T-helper 2 cell treated with Interferon-gamma antibody and Interleukin-4, amounts not matched to agents 5 μg/mL and 100 μg/mL, for 36 hours (primary cell): ENCODE data around the gene APP.

Source experiments
- DNase-seq: peaks from one replicate; pipeline ENCODE4 v3.0.0; 2021; ENCODE audit warnings: low spot score
- H3K27ac Mint-ChIP-seq: one replicate; pipeline ENCODE4 v1.8.0; 2021; ENCODE audit warnings: mild to moderate bottlenecking, mixed read lengths
- H3K27me3 Mint-ChIP-seq: one replicate; pipeline ENCODE4 v1.8.0; 2021; ENCODE audit warnings: low read depth, mixed read lengths
- H3K36me3 Mint-ChIP-seq: one replicate; pipeline ENCODE4 v1.8.0; 2021; ENCODE audit warnings: low read depth, mixed read lengths
- H3K4me1 Mint-ChIP-seq: one replicate; pipeline ENCODE4 v1.8.0; 2021; ENCODE audit warnings: low read depth, mixed read lengths
- H3K4me3 Mint-ChIP-seq: one replicate; pipeline ENCODE4 v1.8.0; 2022; ENCODE audit warnings: mild to moderate bottlenecking, moderate library complexity, mixed read lengths
- H3K9me3 Mint-ChIP-seq: one replicate; pipeline ENCODE4 v1.8.0; 2021; ENCODE audit warnings: mixed read lengths

The APP gene

DNA sequence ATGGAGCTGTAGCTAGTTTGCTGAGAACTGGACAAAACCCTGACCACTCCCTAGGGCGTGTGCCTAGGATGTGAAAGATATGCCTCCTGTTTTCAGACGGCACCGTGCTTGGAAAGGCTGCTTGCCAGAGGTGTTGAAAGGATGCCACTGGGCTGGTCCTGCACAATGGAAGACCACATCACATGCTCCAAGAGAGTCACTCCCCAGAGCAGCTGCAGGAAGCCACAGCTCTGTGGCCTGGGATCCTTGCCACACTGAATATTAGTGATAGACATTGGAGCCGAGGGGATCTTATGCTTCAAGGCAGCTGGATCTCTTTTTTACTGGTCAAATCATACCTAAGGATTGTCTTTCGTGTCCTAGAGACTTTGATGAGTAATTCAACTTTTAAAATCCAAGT, 6.6 kb upstream of the APP start:
- Mint-ChIP-seq H3K27ac (no peak overlapping the region), H3K27me3 (peaks cover 4% of the 10 kb centered on the region), H3K4me3 (no peak overlapping the region), H3K9me3 (no peaks in the 10 kb centered on the region), H3K4me1 (no peaks in the 10 kb centered on the region), H3K36me3 (no peaks in the 10 kb centered on the region)
- DNase-seq = no peak

DNA sequence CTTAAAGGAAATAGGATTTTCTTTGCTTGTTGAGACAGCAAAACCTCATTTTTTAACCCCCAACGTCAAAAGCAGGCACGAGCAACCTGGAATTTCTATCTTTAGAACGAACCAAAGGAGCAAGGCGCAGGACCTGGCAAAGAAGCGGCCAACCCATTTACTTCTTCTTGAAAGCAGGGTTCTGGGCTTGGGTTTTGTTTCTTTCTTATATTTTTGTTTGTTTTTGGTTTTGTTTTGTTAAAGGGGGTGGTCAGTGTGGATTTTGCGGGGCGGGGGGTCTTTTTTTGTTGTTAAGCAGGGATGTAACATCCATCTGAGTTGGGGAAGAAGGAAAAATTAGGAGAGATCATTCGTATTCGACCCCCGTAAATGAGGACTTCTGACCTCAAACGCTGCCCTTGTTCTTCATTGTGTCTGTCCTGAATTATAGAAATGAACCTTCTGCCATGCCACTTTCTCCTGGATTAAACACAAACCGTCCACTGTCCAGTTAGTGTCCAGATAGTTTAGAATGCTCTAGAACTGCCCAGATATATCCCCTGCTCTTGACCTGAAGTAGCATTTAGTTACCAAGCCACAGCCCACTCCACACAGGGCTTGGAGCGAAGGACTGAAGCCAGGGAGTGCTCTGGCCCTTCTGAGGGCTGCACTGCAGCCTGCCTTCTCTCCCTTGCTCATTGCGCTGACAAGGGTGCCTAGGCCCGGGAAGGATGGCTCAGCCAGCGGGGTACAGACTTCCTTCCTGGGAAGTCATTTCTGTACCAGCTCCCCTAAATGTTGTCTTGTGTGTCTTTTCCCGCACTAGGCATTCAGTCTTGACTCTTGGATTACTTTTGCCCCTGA, 909 bp upstream of the APP start:
- Mint-ChIP-seq H3K36me3 (peaks cover 3% of the 10 kb centered on the region), H3K9me3 (no peaks in the 10 kb centered on the region), H3K27ac (no peak overlapping the region), H3K4me1 (peaks cover 17% of the 10 kb centered on the region), H3K4me3 (peak overlapping the region; percentile 86), H3K27me3 (peaks cover 2% of the 10 kb centered on the region)
- DNase-seq = no peak

DNA sequence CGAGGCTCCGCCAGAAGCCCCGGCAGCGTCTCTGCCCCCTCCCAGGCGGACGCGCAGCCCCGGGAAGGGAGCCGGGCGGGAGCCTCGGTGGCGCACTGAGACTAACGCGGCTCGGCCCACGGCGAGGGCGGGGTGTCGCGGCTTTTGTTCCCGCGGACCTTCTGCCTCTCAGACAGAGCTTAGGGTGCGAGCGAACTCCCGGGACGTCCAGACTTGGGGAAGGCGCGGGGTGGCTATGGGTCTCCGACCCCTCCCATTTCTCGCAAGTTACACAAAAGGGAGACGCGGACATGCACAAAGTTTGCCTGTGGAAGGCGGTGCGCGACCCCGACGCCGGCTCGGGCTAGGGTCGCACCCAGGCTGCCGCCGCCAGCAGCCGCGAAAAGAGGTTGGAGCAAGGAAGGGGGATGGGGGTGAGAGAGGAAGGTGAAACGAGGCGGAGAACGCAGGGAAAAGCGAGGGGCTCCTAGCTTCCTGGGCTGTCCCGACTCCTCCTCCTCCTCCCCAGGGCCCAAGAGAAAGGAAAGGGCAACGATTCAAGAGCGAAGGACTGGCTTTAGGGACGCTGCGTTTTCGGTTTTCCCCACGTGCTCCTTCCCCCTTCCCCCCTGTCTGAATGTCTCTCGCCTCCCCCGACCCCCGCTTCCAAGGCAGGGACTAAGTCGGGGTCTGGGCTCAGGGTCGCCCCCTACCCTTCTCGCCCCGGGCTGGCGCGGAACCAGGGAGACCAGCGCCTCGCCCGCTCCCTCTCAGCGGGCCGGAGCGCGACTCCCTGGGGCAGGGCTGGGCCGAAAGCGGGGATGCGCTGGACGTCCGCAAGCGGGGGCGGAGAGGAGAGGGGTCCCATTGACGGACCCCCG, 729 bp downstream of the APP start:
- Mint-ChIP-seq H3K9me3 (no peaks in the 10 kb centered on the region), H3K4me1 (peaks cover 21% of the 10 kb centered on the region), H3K27ac (peak overlapping the region; percentile 88), H3K36me3 (peaks cover 3% of the 10 kb centered on the region), H3K27me3 (no peaks in the 10 kb centered on the region), H3K4me3 (peak overlapping the region; percentile 93)
- DNase-seq = peak; percentile 49

DNA sequence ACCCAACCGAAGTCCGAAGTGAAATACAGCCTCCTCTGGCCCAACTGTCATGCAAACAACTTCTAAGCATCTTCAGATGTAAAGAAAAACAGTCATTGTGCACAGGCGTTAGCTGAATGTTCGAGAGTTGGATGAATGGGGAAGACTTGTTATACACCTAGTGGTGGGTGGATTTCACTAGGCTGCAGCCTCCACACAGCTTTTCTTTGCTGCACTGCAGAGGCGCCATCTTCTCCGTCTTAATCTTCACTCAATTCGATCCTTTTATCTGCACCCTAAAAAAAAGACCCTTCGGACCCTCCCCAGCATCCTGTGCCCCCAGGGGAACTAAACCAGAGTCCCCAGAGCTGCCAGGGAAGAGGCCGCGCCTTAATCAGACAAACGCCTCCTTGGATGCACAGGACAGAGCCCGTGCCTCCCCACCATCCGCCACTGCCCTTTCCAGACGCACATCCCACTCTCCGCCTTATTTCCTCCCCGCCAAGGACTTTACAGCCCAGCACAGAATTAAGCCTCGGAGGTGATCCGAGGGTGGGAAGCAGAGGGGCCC, 1.4 kb downstream of the APP start:
- Mint-ChIP-seq H3K4me1 (peaks cover 21% of the 10 kb centered on the region), H3K4me3 (peak overlapping the region; percentile 93), H3K36me3 (peaks cover 3% of the 10 kb centered on the region), H3K27ac (peak overlapping the region; percentile 88), H3K9me3 (no peaks in the 10 kb centered on the region), H3K27me3 (no peaks in the 10 kb centered on the region)
- DNase-seq = peak; percentile 32

DNA sequence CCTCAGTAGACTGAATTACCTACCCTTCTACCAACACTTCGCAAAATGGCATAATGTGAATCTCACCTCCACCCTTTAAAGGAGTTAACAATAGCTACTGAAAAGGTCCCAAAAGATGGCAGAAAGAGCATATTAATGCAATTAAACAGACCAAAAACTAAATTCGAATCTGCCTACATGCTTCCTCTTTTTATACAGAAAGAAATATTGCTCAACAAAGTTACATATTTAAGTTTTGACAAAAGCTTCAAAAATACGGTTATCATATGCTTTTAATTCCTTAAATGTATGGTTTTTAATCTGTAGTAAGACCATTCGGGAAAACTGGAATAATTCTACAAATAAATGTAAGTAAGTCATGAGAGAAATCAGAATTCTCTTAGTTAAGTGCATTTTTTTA, 2.2 kb downstream of the APP start:
- Mint-ChIP-seq H3K9me3 (no peaks in the 10 kb centered on the region), H3K4me3 (peak overlapping the region; percentile 93), H3K27ac (no peak overlapping the region), H3K36me3 (peaks cover 3% of the 10 kb centered on the region), H3K27me3 (no peaks in the 10 kb centered on the region), H3K4me1 (peaks cover 21% of the 10 kb centered on the region)
- no peak for DNase-seq

DNA sequence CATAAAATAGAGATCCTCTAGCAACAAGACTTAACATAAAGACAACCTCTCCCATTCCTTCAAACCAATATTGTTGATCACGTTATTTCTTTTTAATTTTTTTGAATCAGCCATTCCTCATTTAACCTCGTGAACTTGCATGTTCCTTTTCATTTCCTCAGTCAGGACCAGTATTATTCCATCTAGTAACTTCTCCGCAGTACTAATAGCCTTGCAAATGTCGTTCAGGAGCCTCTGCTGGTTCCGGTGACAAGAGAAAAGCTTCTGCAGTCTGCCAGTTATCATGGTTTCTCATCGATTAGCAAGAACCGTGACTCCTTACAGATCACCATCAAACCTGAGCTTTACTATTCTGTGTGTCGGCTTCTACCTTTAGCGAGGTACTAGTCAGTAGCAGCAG, 3.0 kb downstream of the APP start:
- H3K27me3 Mint-ChIP-seq = no peaks in the 10 kb centered on the region
- peaks cover 3% of the 10 kb centered on the region for H3K36me3 Mint-ChIP-seq
- H3K4me1 Mint-ChIP-seq = peaks cover 21% of the 10 kb centered on the region
- no peak for DNase-seq
- H3K4me3 Mint-ChIP-seq = no peak overlapping the region
- no peak overlapping the region for H3K27ac Mint-ChIP-seq
- no peaks in the 10 kb centered on the region for H3K9me3 Mint-ChIP-seq

DNA sequence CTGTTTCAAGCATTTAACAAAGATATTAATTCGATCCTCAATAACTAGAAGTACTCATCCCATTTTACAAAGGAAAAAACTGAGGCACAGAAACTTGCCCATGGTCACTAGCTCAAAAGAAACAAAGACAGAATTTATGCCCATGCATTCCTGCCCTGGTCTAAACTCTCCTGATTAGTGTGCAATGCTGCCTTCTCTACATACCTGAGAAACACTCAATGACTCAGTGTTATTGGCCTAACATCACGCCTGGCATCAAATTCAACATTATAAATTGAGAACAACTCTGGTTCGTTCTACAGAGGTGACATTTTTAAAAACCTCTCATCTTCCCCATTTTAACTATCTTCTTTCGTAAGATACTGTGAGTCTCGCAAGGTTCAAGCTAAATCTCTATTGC, 5.2 kb downstream of the APP start:
- Mint-ChIP-seq H3K9me3 (no peaks in the 10 kb centered on the region), H3K27me3 (no peaks in the 10 kb centered on the region), H3K4me3 (no peak overlapping the region), H3K27ac (no peak overlapping the region), H3K4me1 (peaks cover 13% of the 10 kb centered on the region), H3K36me3 (peaks cover 3% of the 10 kb centered on the region)
- DNase-seq = no peak

DNA sequence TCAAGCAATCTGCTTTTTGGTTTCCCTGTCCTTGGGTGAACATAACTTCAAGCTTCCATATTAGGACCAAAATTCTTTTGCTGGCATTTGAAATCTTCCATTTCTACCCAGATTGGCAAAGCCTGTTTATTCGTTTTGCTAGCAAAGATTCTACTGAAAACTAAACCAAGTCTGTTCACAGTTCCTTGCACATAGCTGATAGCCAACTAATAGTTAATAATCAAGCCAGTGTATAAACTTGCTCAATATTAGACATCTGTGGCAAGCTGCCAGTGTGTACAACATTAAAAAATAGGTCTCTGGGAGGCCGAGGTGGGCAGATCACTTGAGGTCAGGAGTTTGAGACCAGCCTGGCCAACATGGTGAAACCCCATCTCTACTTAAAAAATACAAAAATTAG, 6.3 kb downstream of the APP start:
- H3K4me3 Mint-ChIP-seq = no peak overlapping the region
- no peak for DNase-seq
- H3K9me3 Mint-ChIP-seq = no peaks in the 10 kb centered on the region
- H3K36me3 Mint-ChIP-seq = peaks cover 3% of the 10 kb centered on the region
- peaks cover 13% of the 10 kb centered on the region for H3K4me1 Mint-ChIP-seq
- no peak overlapping the region for H3K27ac Mint-ChIP-seq
- H3K27me3 Mint-ChIP-seq = no peaks in the 10 kb centered on the region

DNA sequence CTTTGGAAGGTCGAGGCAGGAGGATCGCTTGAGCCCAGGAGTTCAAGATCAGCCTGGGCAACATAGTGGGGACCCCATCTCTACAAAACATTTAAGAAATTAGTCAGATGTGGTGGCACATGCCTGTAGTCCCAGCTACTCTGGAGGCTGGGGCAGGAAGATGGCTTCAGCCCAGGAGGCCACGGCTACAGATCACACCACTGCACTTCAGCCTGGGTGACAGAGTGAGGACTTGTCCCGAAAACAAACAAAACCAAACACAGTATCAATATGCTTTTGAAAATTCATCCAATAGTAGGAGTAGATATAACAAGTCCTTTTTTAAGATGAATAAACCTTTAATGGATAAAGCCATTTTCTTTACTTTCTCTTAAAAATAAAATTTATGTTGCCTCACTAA, 8.5 kb downstream of the APP start:
- DNase-seq = no peak
- H3K27me3 Mint-ChIP-seq = no peaks in the 10 kb centered on the region
- H3K4me3 Mint-ChIP-seq = no peak overlapping the region
- H3K27ac Mint-ChIP-seq = no peak overlapping the region
- no peaks in the 10 kb centered on the region for H3K9me3 Mint-ChIP-seq
- peaks cover 19% of the 10 kb centered on the region for H3K4me1 Mint-ChIP-seq
- H3K36me3 Mint-ChIP-seq = no peaks in the 10 kb centered on the region

DNA sequence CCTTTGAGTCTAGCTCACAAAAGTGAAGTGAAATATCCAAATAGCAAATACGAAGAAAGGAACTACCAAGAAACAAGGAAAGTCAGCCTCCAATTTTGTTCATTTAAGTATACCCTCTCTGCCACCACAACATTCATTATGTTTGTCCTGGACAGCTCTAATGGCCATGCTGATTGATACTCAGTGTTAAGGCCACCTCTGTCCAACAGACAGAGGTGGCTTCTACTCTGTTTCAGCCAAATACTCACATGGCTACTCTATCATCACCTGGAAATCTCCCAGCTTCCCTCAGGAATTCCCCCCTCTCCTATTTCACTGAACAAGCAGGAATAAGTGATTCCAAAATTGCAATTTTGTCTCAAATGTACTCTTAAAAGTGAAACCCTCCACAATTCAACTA, 10.7 kb downstream of the APP start:
- Mint-ChIP-seq H3K36me3 (no peaks in the 10 kb centered on the region), H3K4me3 (no peak overlapping the region), H3K4me1 (peaks cover 16% of the 10 kb centered on the region), H3K27me3 (no peaks in the 10 kb centered on the region), H3K27ac (no peak overlapping the region), H3K9me3 (no peaks in the 10 kb centered on the region)
- DNase-seq = no peak

DNA sequence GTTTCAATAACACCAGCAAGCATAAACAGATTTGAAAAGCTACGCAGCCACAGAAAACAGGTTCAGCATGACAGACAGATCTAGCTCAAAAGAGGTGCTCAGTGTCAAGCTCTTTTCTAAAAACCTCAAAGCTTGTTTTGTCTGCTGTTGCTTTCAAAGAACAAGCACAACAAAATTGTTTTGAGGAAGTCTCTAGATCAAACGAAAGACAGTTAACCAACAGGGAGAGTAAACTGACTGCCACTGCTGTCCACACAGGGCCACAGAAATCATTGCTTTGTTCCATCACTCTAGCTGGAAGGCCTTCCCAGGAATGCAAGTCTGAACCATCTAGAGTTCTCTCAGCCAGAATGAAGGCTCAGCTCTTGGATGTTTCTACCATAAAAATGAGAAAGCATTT, 12.8 kb downstream of the APP start:
- H3K27me3 Mint-ChIP-seq = no peaks in the 10 kb centered on the region
- no peaks in the 10 kb centered on the region for H3K36me3 Mint-ChIP-seq
- H3K27ac Mint-ChIP-seq = peak overlapping the region; percentile 22
- H3K4me1 Mint-ChIP-seq = peaks cover 16% of the 10 kb centered on the region
- DNase-seq = no peak
- H3K4me3 Mint-ChIP-seq = no peak overlapping the region
- H3K9me3 Mint-ChIP-seq = no peaks in the 10 kb centered on the region

DNA sequence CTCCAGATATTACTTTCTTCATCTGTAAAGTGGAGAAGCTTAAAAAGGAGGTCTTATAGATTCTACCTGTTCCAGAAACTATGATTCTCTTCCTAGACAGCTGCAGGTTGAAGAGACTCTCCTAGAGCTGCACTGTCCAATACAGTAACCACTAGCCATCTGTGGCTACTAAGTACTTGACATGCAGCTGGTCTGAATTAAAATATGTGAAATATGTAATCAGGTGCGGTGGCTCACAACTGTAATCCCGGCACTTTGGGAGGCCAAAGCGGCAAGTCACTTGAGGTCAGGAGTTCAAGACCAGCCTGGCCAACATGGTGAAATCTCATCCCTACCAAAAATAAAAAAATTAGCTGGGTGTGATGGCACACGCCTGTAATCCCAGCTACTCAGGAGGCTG, 15.8 kb downstream of the APP start:
- H3K4me1 Mint-ChIP-seq = peaks cover 16% of the 10 kb centered on the region
- H3K4me3 Mint-ChIP-seq = no peak overlapping the region
- no peaks in the 10 kb centered on the region for H3K9me3 Mint-ChIP-seq
- no peak overlapping the region for H3K27ac Mint-ChIP-seq
- DNase-seq = no peak
- H3K27me3 Mint-ChIP-seq = no peaks in the 10 kb centered on the region
- no peaks in the 10 kb centered on the region for H3K36me3 Mint-ChIP-seq

DNA sequence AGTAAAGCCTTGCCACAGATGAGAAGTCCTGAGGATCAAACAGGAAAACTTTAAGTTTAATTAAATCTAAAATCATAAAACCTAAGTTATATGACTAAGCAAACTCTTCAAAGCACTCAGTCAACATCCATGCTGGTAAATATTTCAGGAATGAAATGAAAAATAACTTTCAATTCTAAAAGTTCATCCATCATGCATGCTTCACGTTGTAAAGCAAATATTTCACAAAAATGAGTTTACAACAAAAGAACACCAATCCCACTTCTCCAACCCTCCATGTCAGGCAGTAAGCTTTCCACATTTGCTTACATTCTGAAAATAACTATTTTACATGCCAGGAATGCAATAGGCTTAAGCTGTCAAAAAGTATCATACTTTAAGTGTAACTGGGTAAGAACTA, 16.8 kb downstream of the APP start:
- Mint-ChIP-seq H3K4me1 (peaks cover 18% of the 10 kb centered on the region), H3K27ac (no peak overlapping the region), H3K4me3 (no peak overlapping the region), H3K36me3 (no peaks in the 10 kb centered on the region), H3K9me3 (no peaks in the 10 kb centered on the region), H3K27me3 (no peaks in the 10 kb centered on the region)
- no peak for DNase-seq

DNA sequence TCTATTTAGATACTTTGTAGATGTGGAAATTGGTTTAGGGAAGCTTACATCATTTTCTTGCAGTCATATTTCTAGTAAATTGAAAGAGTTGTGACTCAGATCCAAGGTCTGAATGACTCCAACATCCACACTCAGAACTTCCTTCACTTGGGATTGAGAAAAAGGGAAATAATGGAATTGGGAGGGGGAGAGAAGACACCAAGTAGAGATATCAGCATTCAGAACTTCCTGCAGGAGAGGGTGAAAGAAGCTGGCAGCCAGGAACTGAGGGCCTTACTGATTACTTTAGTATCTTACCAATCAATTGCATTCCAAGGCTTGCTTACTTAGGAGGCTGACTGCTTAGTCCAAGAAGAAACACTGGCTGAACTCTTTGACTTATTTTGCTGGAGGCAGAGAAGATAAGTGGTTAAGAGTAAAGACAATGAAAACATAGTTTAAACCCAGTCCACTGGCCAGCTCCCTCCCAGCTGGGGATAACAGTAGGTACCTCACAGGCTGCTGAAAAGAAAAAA, 21.7 kb downstream of the APP start:
- H3K4me1 Mint-ChIP-seq = peaks cover 13% of the 10 kb centered on the region
- no peak for DNase-seq
- H3K4me3 Mint-ChIP-seq = no peak overlapping the region
- no peaks in the 10 kb centered on the region for H3K27me3 Mint-ChIP-seq
- H3K36me3 Mint-ChIP-seq = no peaks in the 10 kb centered on the region
- H3K27ac Mint-ChIP-seq = no peak overlapping the region
- H3K9me3 Mint-ChIP-seq = no peaks in the 10 kb centered on the region
